ENCODE results near the gene SKI.
"Not testable (repeated sequence)": the region's sequence is repeated elsewhere in the genome, so short reads cannot be mapped to it uniquely, and the experiment has no call there.

The SKI gene

GRCh38 chr1:2240270-2241156 lies 12.4 kb downstream of the SKI start:
- Histone ChIP-seq H3K4me3 (ENCODE audit: low read length) (no peak overlapping the region), H2AFZ (ENCODE audit: low read length) (no peak overlapping the region), H3K27ac (ENCODE audit: low read length) (no peak overlapping the region), H4K20me1 (ENCODE audit: insufficient read depth, low read length) (no peaks in the 10 kb centered on the region), H3F3A (ENCODE audit: insufficient read depth, low read length) (no peaks in the 10 kb centered on the region), H3K4me1 (ENCODE audit: low read length) (no peaks in the 10 kb centered on the region), H3K9me2 (replicated peaks; ENCODE audit: insufficient read depth, low read length) (no peaks in the 10 kb centered on the region), H3K9ac (ENCODE audit: low read length) (no peak overlapping the region), H3K79me2 (ENCODE audit: low read length) (peaks cover 64% of the 10 kb centered on the region), H3K27me3 (replicated peaks; ENCODE audit: insufficient read depth, low read length) (no peaks in the 10 kb centered on the region), H3K4me2 (ENCODE audit: low read depth, low read length) (no peak overlapping the region), H3K36me3 (replicated peaks; ENCODE audit: insufficient read depth, low read length) (no peaks in the 10 kb centered on the region), H3K9me3 (replicated peaks; ENCODE audit: insufficient read depth, low read length) (no peaks in the 10 kb centered on the region)
- DNase-seq: no peak
- TF ChIP-seq EZH2phosphoT487 (IDR thresholded peaks at IDR 0.05; ENCODE audit: low read length) (no peak), EZH2 (optimal IDR thresholded peaks at IDR 0.05; ENCODE audit: low read depth, low read length) (no peak)

DNA sequence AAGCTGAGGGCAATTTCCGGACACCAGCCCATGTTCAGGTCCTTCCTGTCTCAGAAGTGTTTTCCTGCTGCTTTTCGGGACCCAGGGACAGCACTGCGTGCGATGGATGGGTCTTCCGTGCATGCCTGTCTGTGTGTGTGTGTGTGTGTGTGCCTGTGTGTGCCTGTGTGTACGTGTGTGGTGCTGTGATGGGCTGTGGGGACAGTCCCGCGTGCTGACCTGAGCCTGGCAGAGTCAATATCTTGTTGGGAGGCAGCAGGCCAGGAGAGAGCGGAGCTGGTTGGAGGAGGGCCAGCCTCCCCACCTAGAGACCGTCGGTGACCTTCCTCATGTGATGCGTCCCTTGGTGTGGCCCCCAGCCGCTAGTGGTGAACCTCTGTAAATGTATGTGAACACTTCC lies 13.7 kb downstream of the SKI start:
- no peak overlapping the region for H3K27ac ChIP-seq (ENCODE audit: low read length)
- H3K9ac ChIP-seq (ENCODE audit: low read length): no peak overlapping the region
- DNase-seq: no peak
- no peaks in the 10 kb centered on the region for H3K9me3 ChIP-seq (replicated peaks; ENCODE audit: insufficient read depth, low read length)
- peaks cover 61% of the 10 kb centered on the region for H3K79me2 ChIP-seq (ENCODE audit: low read length)
- no peaks in the 10 kb centered on the region for H3K36me3 ChIP-seq (replicated peaks; ENCODE audit: insufficient read depth, low read length)
- no peak overlapping the region for H3K4me2 ChIP-seq (ENCODE audit: low read depth, low read length)
- H3K27me3 ChIP-seq (replicated peaks; ENCODE audit: insufficient read depth, low read length): no peaks in the 10 kb centered on the region
- H2AFZ ChIP-seq (ENCODE audit: low read length): no peak overlapping the region
- H3F3A ChIP-seq (ENCODE audit: insufficient read depth, low read length): no peaks in the 10 kb centered on the region
- no peaks in the 10 kb centered on the region for H3K4me1 ChIP-seq (ENCODE audit: low read length)
- no peak overlapping the region for H3K4me3 ChIP-seq (ENCODE audit: low read length)
- H4K20me1 ChIP-seq (ENCODE audit: insufficient read depth, low read length): no peaks in the 10 kb centered on the region
- no peaks in the 10 kb centered on the region for H3K9me2 ChIP-seq (replicated peaks; ENCODE audit: insufficient read depth, low read length)
- TF ChIP-seq, protein P1, sequence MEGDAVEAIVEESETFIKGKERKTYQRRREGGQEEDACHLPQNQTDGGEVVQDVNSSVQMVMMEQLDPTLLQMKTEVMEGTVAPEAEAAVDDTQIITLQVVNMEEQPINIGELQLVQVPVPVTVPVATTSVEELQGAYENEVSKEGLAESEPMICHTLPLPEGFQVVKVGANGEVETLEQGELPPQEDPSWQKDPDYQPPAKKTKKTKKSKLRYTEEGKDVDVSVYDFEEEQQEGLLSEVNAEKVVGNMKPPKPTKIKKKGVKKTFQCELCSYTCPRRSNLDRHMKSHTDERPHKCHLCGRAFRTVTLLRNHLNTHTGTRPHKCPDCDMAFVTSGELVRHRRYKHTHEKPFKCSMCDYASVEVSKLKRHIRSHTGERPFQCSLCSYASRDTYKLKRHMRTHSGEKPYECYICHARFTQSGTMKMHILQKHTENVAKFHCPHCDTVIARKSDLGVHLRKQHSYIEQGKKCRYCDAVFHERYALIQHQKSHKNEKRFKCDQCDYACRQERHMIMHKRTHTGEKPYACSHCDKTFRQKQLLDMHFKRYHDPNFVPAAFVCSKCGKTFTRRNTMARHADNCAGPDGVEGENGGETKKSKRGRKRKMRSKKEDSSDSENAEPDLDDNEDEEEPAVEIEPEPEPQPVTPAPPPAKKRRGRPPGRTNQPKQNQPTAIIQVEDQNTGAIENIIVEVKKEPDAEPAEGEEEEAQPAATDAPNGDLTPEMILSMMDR (IDR thresholded peaks at IDR 0.05; ENCODE audit: low read length): no peak
- TF ChIP-seq EZH2 (optimal IDR thresholded peaks at IDR 0.05; ENCODE audit: low read depth, low read length): no peak
- TF ChIP-seq EZH2phosphoT487 (IDR thresholded peaks at IDR 0.05; ENCODE audit: low read length): no peak

DNA sequence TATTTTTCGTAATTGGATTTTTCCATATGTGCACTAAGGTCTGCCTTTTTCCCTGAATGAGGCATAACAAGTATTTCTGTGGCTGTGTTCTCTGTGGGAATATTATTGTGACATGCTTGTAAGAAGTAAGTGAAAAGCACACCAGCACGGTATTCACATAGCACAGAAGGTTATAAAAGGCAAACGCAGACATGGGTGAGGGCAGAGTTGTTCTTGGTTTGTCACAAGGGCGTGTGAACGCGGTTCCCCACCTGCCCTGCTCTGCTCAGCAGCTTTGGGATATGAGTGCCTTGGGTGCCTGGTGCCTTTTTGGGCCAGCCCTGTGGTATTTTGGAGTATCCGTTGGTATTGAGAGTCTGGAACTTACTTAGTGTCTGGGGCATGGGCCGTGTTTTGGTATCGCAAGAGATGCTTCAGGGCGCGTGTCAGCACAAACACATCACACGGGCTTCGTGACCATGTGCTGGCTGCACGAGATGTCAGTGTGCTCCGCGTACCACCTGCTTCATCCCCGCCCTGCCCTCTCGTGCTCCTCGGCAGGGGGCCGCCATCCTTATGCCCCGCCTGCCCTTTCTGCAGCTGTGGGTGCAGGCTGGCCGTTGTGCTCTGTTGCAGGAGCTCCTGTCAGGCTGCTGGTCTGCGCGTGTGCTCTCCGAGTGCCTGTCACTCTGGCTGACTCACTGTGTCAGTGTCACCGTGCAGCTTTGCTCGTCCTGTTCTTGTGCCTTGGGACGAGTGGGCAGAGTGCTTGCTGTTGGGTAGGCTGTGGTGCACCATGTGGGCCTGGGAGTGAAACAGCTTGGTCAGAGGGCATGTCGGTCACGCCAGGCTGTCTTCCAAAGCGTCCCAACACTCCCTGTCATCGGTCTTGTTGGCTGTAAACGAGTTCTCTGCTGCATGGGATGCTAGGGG lies 15.0 kb downstream of the SKI start:
- Histone ChIP-seq H3K9me2 (replicated peaks; ENCODE audit: insufficient read depth, low read length) (no peaks in the 10 kb centered on the region), H3K9ac (ENCODE audit: low read length) (no peak overlapping the region), H3K4me2 (ENCODE audit: low read depth, low read length) (no peak overlapping the region), H3K4me1 (ENCODE audit: low read length) (no peaks in the 10 kb centered on the region), H3K4me3 (ENCODE audit: low read length) (no peak overlapping the region), H3K27me3 (replicated peaks; ENCODE audit: insufficient read depth, low read length) (no peaks in the 10 kb centered on the region), H3K9me3 (replicated peaks; ENCODE audit: insufficient read depth, low read length) (no peaks in the 10 kb centered on the region), H4K20me1 (ENCODE audit: insufficient read depth, low read length) (no peaks in the 10 kb centered on the region), H3K36me3 (replicated peaks; ENCODE audit: insufficient read depth, low read length) (no peaks in the 10 kb centered on the region), H2AFZ (ENCODE audit: low read length) (no peak overlapping the region), H3K27ac (ENCODE audit: low read length) (no peak overlapping the region), H3F3A (ENCODE audit: insufficient read depth, low read length) (no peaks in the 10 kb centered on the region), H3K79me2 (ENCODE audit: low read length) (peaks cover 58% of the 10 kb centered on the region)
- TF ChIP-seq, protein P1 (IDR thresholded peaks at IDR 0.05; ENCODE audit: low read length): no peak
- no peak for TF ChIP-seq EZH2phosphoT487 (IDR thresholded peaks at IDR 0.05; ENCODE audit: low read length)
- no peak for TF ChIP-seq EZH2 (optimal IDR thresholded peaks at IDR 0.05; ENCODE audit: low read depth, low read length)
- DNase-seq: no peak

DNA sequence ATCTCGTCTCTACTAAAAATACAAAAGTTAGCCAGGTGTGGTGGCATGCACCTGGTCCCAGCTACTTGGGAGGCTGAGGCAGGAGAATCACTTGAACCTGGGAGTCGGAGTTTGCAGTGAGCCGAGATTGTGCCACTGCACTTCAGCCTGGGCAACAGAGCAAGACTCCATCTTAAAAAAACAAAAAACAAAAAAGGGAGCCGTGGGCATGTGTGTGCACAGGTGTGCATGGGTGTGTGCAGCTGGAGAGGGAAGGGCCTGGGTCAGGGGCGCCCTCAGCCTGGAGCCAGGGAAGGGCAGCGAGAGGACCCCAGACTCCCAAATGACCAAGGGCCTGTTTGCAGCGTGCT lies 18.9 kb downstream of the SKI start:
- H3K4me1 ChIP-seq (ENCODE audit: low read length); H3K27me3 ChIP-seq (replicated peaks; ENCODE audit: insufficient read depth, low read length); H2AFZ ChIP-seq (ENCODE audit: low read length); H3K9me2 ChIP-seq (replicated peaks; ENCODE audit: insufficient read depth, low read length); DNase-seq; H3K4me2 ChIP-seq (ENCODE audit: low read depth, low read length); H3K9me3 ChIP-seq (replicated peaks; ENCODE audit: insufficient read depth, low read length); H3K9ac ChIP-seq (ENCODE audit: low read length); H3F3A ChIP-seq (ENCODE audit: insufficient read depth, low read length); H3K36me3 ChIP-seq (replicated peaks; ENCODE audit: insufficient read depth, low read length); H4K20me1 ChIP-seq (ENCODE audit: insufficient read depth, low read length); H3K27ac ChIP-seq (ENCODE audit: low read length); H3K4me3 ChIP-seq (ENCODE audit: low read length): not testable (repeated sequence)
- H3K79me2 ChIP-seq (ENCODE audit: low read length): peaks cover 63% of the 10 kb centered on the region

All from MM.1S (cell line).